KBM-7 (cell line): ENCODE results near the gene HCN1.

Experiments used
- DNase-seq: peaks from one replicate; pipeline ENCODE4 v3.0.0-alpha.2; 2015
- in situ Hi-C: fragments of 300-500 bp; cut with MboI; formaldehyde crosslinking; loops from 2 replicates; pipeline ENCODE4 v1.14.3; 2020; ENCODE audit warnings: low sequenced_read_pairs, low pct_unique_long_range_greater_than_20kb, mixed read lengths

Gene HCN1

GRCh38 chr5:45225571-45226031 is 470.6 kb downstream of the HCN1 start:
- in situ Hi-C loops, result no loop called here
- no peak for DNase-seq

GRCh38 chr5:45205403-45205961 is 490.7 kb downstream of the HCN1 start:
- no peak for DNase-seq
- in situ Hi-C loops, result no loop called here
